Suprapubic skin (tissue), 4 donors: ENCODE data around the gene MAPK11.

Source experiments
- CTCF ChIP-seq, 2 donors: fragments of 200-600 bp in 1 of 2; fragments of 450-650 bp in 1 of 2; sonication (generic) in 1 of 2; IDR thresholded peaks; one replicate each; pipeline ENCODE4 v1.5.1; 2016 to 2019; ENCODE audit warnings: antibody characterized with exemption in 2 of 2, mild to moderate bottlenecking in 1 of 2, moderate library complexity in 1 of 2
- POLR2A ChIP-seq, 2 donors: fragments of 450-650 bp; IDR thresholded peaks; one replicate each; pipeline ENCODE4 v1.6.1; 2017; ENCODE audit warnings: antibody characterized with exemption in 2 of 2, mild to moderate bottlenecking in 2 of 2, moderate library complexity in 2 of 2
- POLR2AphosphoS5 ChIP-seq, 3 donors: sonication (generic); formaldehyde crosslinking; IDR thresholded peaks; one replicate each; pipeline ENCODE4 v1.6.1; 2017; ENCODE audit warnings: antibody characterized with exemption in 3 of 3

GRCh38 chr22:50281384-50281760 lies 11.2 kb upstream of the MAPK11 start:
- no peak for TF ChIP-seq CTCF (IDR thresholded peaks at IDR 0.05)
- no peak for TF ChIP-seq POLR2A (IDR thresholded peaks at IDR 0.05)
- TF ChIP-seq POLR2AphosphoS5 (IDR thresholded peaks at IDR 0.05) = no peak
